ENCODE data around the gene SLC31A2. TPM values are rescaled to one million over a fixed set of nuclear protein-coding genes. Genes with fewer than 3 reads are reported as not detected.
"Not testable (repeated sequence)": the region's sequence is repeated elsewhere in the genome, so short reads cannot be mapped to it uniquely, and the experiment has no call there.

The SLC31A2 gene
- total and polyA plus RNA-seq, 4 experiments from 2014 or later = 5.3 to 8.7 (median 6.5) TPM

- DNase-seq; H3K9me3 ChIP-seq (ENCODE audit: control insufficient read depth in 1 of 2, low read length in 2 of 2); H3K4me1 Mint-ChIP-seq; H3K36me3 ChIP-seq (ENCODE audit: insufficient read depth, low read length); H3K36me3 Mint-ChIP-seq; H3K27ac ChIP-seq (ENCODE audit: low read depth, low read length); H3K27me3 ChIP-seq (ENCODE audit: insufficient read depth, low read length); H3K4me3 ChIP-seq (ENCODE audit: low read length in 2 of 2); H3K4me1 ChIP-seq (ENCODE audit: insufficient read depth, low read length); POLR2A ChIA-PET (ENCODE audit: partially characterized antibody); intact Hi-C loops (cut with micrococcal nuclease); H3K4me3 Mint-ChIP-seq; H3K27ac Mint-ChIP-seq: not testable (repeated sequence)
- CTCF ChIA-PET (ENCODE audit: partially characterized antibody) = interaction anchor here (2.0 kb wide), 1 partner anchor 10 kb away, joined by 8 read pairs; the partner anchor contains the start of gene SLC31A2
- peaks cover 0 to 28% (median 14%) of the 10 kb centered on the region in 8 donors for H3K9me3 Mint-ChIP-seq
- peaks cover 16 to 23% of the 10 kb centered on the region in 2 donors for H3K27me3 Mint-ChIP-seq
These were observed 9.9 kb upstream of the SLC31A2 start for GRCh38 chr9:113140896-113141295.

- Histone ChIP-seq H3K4me3 (ENCODE audit: low read length in 2 of 2) (no peak overlapping the region), H3K36me3 (ENCODE audit: insufficient read depth, low read length) (no peaks in the 10 kb centered on the region), H3K9me3 (ENCODE audit: control insufficient read depth in 1 of 2, low read length in 2 of 2) (no peaks in the 10 kb centered on the region), H3K27me3 (ENCODE audit: insufficient read depth, low read length) (no peaks in the 10 kb centered on the region), H3K27ac (ENCODE audit: low read depth, low read length) (no peak overlapping the region), H3K4me1 (ENCODE audit: insufficient read depth, low read length) (no peaks in the 10 kb centered on the region)
- H3K9me3 Mint-ChIP-seq = peaks cover 0 to 28% (median 14%) of the 10 kb centered on the region in 8 donors
- ChIA-PET POLR2A (ENCODE audit: partially characterized antibody) (no interaction called here), CTCF (ENCODE audit: partially characterized antibody) (no interaction called here)
- H3K4me1 Mint-ChIP-seq = no peaks in the 10 kb centered on the region
- no peak overlapping the region for H3K27ac Mint-ChIP-seq
- H3K27me3 Mint-ChIP-seq = peaks cover 18 to 29% of the 10 kb centered on the region in 2 donors
- DNase-seq = no peak
- intact Hi-C loops (cut with micrococcal nuclease) = no loop called here
- H3K4me3 Mint-ChIP-seq = no peak overlapping the region
- peaks cover 0 to 4% of the 10 kb centered on the region in 2 donors for H3K36me3 Mint-ChIP-seq
These were observed 7.2 kb upstream of the SLC31A2 start for GRCh38 chr9:113143432-113144227.

DNA sequence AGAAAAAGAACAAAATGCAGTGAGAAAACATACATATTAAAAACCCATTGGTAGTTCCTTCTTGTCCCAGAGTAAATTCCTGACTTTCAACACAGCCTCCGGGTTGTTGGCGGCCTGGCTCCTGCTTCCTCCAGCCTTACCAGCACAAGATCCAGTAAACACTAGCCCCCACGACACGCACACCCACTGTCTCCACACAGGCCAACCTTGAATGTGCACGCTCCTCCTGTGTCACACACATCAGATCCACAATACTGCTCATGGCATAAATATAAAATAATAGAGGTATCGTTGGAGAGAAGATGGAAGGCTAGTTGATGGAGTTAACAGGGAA, 2.5 kb upstream of the SLC31A2 start:
- DNase-seq = no peak
- peaks cover 14 to 23% of the 10 kb centered on the region in 2 donors for H3K27me3 Mint-ChIP-seq
- H3K27ac Mint-ChIP-seq = peak overlapping the region in 1 of 7 donors; percentile 10
- Histone ChIP-seq H3K27ac (ENCODE audit: low read depth, low read length) (no peak overlapping the region), H3K4me3 (ENCODE audit: low read length in 2 of 2) (no peak overlapping the region), H3K36me3 (ENCODE audit: insufficient read depth, low read length) (no peaks in the 10 kb centered on the region), H3K4me1 (ENCODE audit: insufficient read depth, low read length) (peaks cover 21% of the 10 kb centered on the region), H3K27me3 (ENCODE audit: insufficient read depth, low read length) (no peaks in the 10 kb centered on the region), H3K9me3 (ENCODE audit: control insufficient read depth in 1 of 2, low read length in 2 of 2) (no peaks in the 10 kb centered on the region)
- peaks cover 0 to 1% of the 10 kb centered on the region in 2 donors for H3K36me3 Mint-ChIP-seq
- ChIA-PET CTCF (ENCODE audit: partially characterized antibody) (no interaction called here), POLR2A (ENCODE audit: partially characterized antibody) (no interaction called here)
- peaks cover 5 to 22% (median 16%) of the 10 kb centered on the region in 4 donors for H3K4me1 Mint-ChIP-seq
- peak overlapping the region in 2 of 8 donors; percentile 27 to 30 for H3K4me3 Mint-ChIP-seq
- intact Hi-C loops (cut with micrococcal nuclease) = no loop called here
- H3K9me3 Mint-ChIP-seq = peaks cover 0 to 3% (median 0%) of the 10 kb centered on the region in 8 donors

DNA sequence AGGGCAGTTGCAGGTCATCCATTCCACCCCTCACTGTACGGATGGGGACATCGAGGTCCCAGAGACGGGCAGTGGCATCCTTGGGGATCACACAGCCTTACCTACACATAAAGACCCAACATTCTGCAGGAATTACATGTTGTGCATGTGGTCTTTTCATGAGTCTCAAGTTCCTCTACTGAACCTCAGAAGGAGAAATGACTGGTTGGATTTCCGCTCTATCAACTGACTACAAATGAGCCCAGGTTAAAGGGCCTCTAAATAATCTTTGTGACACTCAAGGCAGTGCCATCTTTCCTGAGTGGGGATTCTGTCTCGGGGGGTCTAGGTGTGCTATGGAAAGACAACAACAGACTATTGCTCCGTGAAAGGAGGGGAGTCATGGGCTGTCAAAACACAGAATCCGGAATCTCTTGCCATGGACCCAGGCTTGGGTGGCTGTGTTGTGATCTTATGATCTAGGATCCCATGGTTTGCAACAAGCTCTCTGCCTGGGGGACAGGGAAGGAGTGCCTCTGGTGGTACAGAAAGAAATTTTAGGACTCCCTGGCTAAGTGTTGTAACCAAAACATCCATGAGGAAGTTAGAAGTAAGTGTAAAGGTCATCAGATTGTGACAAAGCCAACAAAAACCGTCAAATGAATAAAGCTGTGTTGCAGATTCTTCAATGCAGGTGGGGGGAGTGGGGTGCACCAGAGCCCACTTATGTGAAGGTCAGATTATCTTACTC, 1.9 kb upstream of the SLC31A2 start:
- Histone ChIP-seq H3K36me3 (ENCODE audit: insufficient read depth, low read length) (no peaks in the 10 kb centered on the region), H3K4me3 (ENCODE audit: low read length in 2 of 2) (no peak overlapping the region), H3K27ac (ENCODE audit: low read depth, low read length) (no peak overlapping the region), H3K27me3 (ENCODE audit: insufficient read depth, low read length) (no peaks in the 10 kb centered on the region), H3K4me1 (ENCODE audit: insufficient read depth, low read length) (peaks cover 21% of the 10 kb centered on the region), H3K9me3 (ENCODE audit: control insufficient read depth in 1 of 2, low read length in 2 of 2) (no peaks in the 10 kb centered on the region)
- intact Hi-C loops (cut with micrococcal nuclease) = no loop called here
- Mint-ChIP-seq H3K27me3 (peaks cover 14 to 19% of the 10 kb centered on the region in 2 donors), H3K4me3 (peak overlapping the region in 4 of 8 donors; percentile 13 to 54 (median 41)), H3K4me1 (peaks cover 5 to 25% (median 18%) of the 10 kb centered on the region in 4 donors), H3K36me3 (peaks cover 0 to 1% of the 10 kb centered on the region in 2 donors), H3K9me3 (peaks cover 0 to 3% (median 0%) of the 10 kb centered on the region in 8 donors), H3K27ac (peak overlapping the region in 1 of 7 donors; percentile 27)
- POLR2A ChIA-PET (ENCODE audit: partially characterized antibody) = interaction anchor here (0.9 kb wide), 1 partner anchor 261 kb away, joined by 3 read pairs; no protein-coding TSS in a partner anchor
- DNase-seq = no peak
- CTCF ChIA-PET (ENCODE audit: partially characterized antibody) = interaction anchor here (2.7 kb wide), 1 partner anchor 125 kb away, joined by 9 read pairs; no protein-coding TSS in a partner anchor

DNA sequence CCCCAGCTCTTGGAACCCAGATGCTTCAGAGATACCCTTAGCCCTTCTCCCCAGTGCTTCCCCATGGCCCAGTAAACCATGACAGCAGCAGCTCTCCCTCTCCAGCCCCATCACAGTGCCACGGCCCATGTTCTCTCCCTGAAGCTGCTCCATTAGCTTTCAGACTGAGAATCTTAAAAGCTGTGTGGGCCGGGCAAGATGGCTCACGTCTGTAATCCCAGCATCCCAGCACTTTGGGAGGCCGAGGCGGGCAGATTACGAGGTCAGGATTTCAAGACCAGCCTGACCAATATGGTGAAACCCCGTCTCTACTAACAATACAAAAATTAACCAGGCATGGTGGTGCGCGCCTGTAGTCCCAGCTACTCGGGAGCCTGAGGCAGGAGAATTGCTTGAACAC, 1.2 kb upstream of the SLC31A2 start:
- peaks cover 5 to 26% (median 18%) of the 10 kb centered on the region in 4 donors for H3K4me1 Mint-ChIP-seq
- peak overlapping the region in 3 of 8 donors; percentile 13 to 52 (median 30) for H3K4me3 Mint-ChIP-seq

GRCh38 chr9:113151696-113152630, 1.2 kb downstream of the SLC31A2 start:
- Histone ChIP-seq H3K4me3 (ENCODE audit: low read length in 2 of 2) (peak overlapping the region; percentile 47 to 76), H3K36me3 (ENCODE audit: insufficient read depth, low read length) (no peaks in the 10 kb centered on the region), H3K27ac (ENCODE audit: low read depth, low read length) (peak overlapping the region; percentile 50), H3K4me1 (ENCODE audit: insufficient read depth, low read length) (peaks cover 38% of the 10 kb centered on the region), H3K27me3 (ENCODE audit: insufficient read depth, low read length) (no peaks in the 10 kb centered on the region), H3K9me3 (ENCODE audit: control insufficient read depth in 1 of 2, low read length in 2 of 2) (no peaks in the 10 kb centered on the region)
- Mint-ChIP-seq H3K27me3 (no peaks in the 10 kb centered on the region), H3K4me3 (peak overlapping the region; percentile 83 to 87 (median 86)), H3K4me1 (peaks cover 17 to 49% (median 39%) of the 10 kb centered on the region in 4 donors), H3K9me3 (peaks cover 0 to 3% (median 0%) of the 10 kb centered on the region in 8 donors), H3K36me3 (peaks cover 0 to 1% of the 10 kb centered on the region in 2 donors), H3K27ac (peak overlapping the region; percentile 52 to 89 (median 81))
- intact Hi-C loops (cut with micrococcal nuclease) = loop anchor here (1.0 kb wide), 1 partner anchor 259 kb away; no protein-coding TSS in a partner anchor
- CTCF ChIA-PET (ENCODE audit: partially characterized antibody) = interaction anchor here (0.8 to 3.6 kb wide), 9 partner anchors 11 to 228 kb away, joined by 3 to 12 read pairs (median 4); no protein-coding TSS in a partner anchor
- no peak for DNase-seq
- POLR2A ChIA-PET (ENCODE audit: partially characterized antibody) = interaction anchor here (0.6 to 2.9 kb wide), 6 partner anchors 10 to 1518 kb away, joined by 3 to 10 read pairs (median 3); partner anchors contain the start of genes CDC26, PRPF4 and SLC31A1

More for the DNA sequence above, 1.2 kb upstream of the SLC31A2 start:
- peaks cover 21% of the 10 kb centered on the region for H3K4me1 ChIP-seq (ENCODE audit: insufficient read depth, low read length)
- H3K27ac ChIP-seq (ENCODE audit: low read depth, low read length); intact Hi-C loops (cut with micrococcal nuclease); H3K36me3 Mint-ChIP-seq; H3K9me3 ChIP-seq (ENCODE audit: control insufficient read depth in 1 of 2, low read length in 2 of 2); H3K9me3 Mint-ChIP-seq; H3K4me3 ChIP-seq (ENCODE audit: low read length in 2 of 2); H3K27me3 ChIP-seq (ENCODE audit: insufficient read depth, low read length); DNase-seq; H3K36me3 ChIP-seq (ENCODE audit: insufficient read depth, low read length): not testable (repeated sequence)
- POLR2A ChIA-PET (ENCODE audit: partially characterized antibody) = interaction anchor here (0.5 to 2.9 kb wide), 3 partner anchors 125 to 1216 kb away, joined by 3 to 10 read pairs (median 3); partner anchors contain the start of genes CDC26 and PRPF4
- Mint-ChIP-seq H3K27me3 (peaks cover 10 to 17% of the 10 kb centered on the region in 2 donors), H3K27ac (peak overlapping the region in 1 of 7 donors; percentile 10)
- CTCF ChIA-PET (ENCODE audit: partially characterized antibody) = interaction anchor here (2.7 kb wide), 1 partner anchor 125 kb away, joined by 9 read pairs; no protein-coding TSS in a partner anchor

Data from CD4-positive, alpha-beta memory T cell (primary cell).